ENCODE measurements around the gene ANGPTL4.

DNA sequence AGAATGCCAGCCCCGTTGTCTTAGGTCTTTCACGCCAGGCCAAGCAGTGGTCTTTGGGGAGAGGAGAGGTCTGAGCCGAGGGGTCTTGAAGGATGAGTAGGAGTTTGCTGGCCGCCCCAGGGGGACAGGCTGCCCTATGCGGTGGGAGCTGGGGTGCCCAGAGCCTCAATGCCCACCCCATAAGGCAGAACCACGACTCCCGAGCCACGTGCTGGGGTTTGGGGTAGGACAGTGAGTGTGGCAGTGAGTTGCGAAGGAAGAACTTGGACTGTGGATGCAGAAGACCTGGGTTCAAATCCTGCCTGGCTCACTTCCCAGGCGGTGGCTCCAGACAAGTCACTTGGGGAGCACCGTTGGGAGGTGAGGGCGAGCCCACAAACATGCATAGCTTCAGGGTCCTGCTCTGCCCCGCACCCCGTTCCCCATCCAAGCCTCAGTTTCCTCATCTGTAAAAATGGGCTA is 31.7 kb downstream of the ANGPTL4 start:
- TF ChIP-seq, protein P1, sequence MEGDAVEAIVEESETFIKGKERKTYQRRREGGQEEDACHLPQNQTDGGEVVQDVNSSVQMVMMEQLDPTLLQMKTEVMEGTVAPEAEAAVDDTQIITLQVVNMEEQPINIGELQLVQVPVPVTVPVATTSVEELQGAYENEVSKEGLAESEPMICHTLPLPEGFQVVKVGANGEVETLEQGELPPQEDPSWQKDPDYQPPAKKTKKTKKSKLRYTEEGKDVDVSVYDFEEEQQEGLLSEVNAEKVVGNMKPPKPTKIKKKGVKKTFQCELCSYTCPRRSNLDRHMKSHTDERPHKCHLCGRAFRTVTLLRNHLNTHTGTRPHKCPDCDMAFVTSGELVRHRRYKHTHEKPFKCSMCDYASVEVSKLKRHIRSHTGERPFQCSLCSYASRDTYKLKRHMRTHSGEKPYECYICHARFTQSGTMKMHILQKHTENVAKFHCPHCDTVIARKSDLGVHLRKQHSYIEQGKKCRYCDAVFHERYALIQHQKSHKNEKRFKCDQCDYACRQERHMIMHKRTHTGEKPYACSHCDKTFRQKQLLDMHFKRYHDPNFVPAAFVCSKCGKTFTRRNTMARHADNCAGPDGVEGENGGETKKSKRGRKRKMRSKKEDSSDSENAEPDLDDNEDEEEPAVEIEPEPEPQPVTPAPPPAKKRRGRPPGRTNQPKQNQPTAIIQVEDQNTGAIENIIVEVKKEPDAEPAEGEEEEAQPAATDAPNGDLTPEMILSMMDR (IDR thresholded peaks at IDR 0.05; ENCODE audit: poor library complexity, severe bottlenecking), result no peak
- no peak for TF ChIP-seq EZH2 (IDR thresholded peaks at IDR 0.05; ENCODE audit: borderline replicate concordance, insufficient read depth, low read length, poor library complexity, severe bottlenecking)
